Vagina (tissue), 2 donors: ENCODE measurements around the gene REPS2.

Experiments used
- CTCF ChIP-seq, 3 experiments: fragments of 450-650 bp in 2 of 3; fragments of 200-600 bp in 1 of 3; sonication (generic) in 1 of 3; IDR thresholded peaks; one replicate each; pipeline ENCODE4 v1.5.1; 2017 to 2019; ENCODE audit warnings: antibody characterized with exemption in 3 of 3, mild to moderate bottlenecking in 2 of 3, moderate library complexity in 2 of 3
- POLR2A ChIP-seq, 2 donors: fragments of 450-650 bp; IDR thresholded peaks; one replicate each; pipeline ENCODE4 v1.6.1; 2017; ENCODE audit warnings: antibody characterized with exemption in 2 of 2, mild to moderate bottlenecking in 2 of 2, moderate library complexity in 2 of 2
- POLR2AphosphoS5 ChIP-seq, 2 donors: sonication (generic); formaldehyde crosslinking; IDR thresholded peaks; one replicate each; pipeline ENCODE4 v1.9.0; 2017; ENCODE audit warnings: antibody characterized with exemption in 2 of 2, mild to moderate bottlenecking in 2 of 2, low read depth in 1 of 2; ENCODE audit not compliant: insufficient read depth in 1 of 2

DNA sequence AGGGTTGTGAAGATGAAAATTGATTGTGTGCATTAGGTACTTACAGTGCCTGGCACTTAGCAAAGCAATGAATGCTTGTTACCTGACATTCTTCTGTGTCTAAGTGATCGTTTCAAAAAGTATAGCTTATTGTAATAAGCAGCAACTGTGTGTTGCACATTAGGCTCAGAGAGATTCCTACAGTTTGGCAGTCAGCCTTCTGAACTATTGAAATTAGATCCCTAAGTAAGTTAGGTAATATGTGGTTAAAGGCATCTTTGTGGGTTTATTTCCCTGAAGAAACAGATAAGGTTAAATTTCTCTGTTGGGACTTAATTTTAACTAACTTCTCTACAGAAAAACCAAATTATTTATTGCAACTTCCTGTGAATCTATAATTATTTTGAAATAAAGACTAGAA, 93.4 kb downstream of the REPS2 start:
- TF ChIP-seq CTCF (IDR thresholded peaks at IDR 0.05): no peak
- no peak for TF ChIP-seq POLR2AphosphoS5 (IDR thresholded peaks at IDR 0.05; ENCODE audit: insufficient read depth in 1 of 2, low read depth in 1 of 2)
- no peak for TF ChIP-seq POLR2A (IDR thresholded peaks at IDR 0.05)
